HG03135 (cell line): Measurements from ENCODE around the gene AQP6.

ENCODE experiments used
- ATAC-seq: cut with Tn5 transposase; IDR thresholded peaks from one replicate; pipeline ENCODE4 v1.9.1; 2021; ENCODE audit warnings: mild to moderate bottlenecking, moderate library complexity; ENCODE audit not compliant: unreplicated experiment

The AQP6 gene

DNA sequence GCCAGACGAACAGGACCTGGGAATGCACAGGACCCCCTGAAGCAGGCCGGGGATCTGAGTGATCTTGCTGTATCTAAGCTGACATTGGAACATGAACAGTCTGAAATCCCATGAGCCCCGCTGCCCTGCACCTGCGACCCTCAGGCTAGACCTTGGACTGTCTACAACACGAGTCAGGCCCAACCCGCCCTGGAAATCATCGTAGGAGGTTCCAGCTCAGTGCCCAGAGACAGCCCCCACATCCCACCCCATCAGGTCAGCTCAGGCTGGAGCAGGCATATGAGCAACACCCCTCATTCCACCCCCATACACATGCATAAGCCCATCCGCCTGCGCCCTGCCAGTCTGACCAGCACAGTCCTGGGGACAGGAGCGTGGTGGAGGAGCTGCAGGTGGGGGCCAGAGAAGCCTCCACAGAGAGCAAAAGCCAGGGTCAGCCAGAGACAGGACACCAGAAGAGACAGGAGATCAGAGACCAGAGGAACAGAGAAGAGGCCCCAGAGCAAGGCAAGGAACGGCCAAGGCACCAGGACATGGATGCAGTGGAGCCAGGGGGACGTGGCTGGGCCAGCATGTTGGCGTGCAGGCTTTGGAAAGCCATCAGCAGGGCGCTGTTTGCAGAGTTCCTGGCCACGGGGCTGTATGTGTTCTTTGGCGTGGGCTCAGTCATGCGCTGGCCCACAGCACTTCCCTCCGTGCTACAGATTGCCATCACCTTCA lies at the start of gene AQP6:
AQP6 (plus strand) TSS at position 307 of the 720 bp plus-strand sequence; CDS start at position 534, 227 bp downstream.
- no peak for ATAC-seq

DNA sequence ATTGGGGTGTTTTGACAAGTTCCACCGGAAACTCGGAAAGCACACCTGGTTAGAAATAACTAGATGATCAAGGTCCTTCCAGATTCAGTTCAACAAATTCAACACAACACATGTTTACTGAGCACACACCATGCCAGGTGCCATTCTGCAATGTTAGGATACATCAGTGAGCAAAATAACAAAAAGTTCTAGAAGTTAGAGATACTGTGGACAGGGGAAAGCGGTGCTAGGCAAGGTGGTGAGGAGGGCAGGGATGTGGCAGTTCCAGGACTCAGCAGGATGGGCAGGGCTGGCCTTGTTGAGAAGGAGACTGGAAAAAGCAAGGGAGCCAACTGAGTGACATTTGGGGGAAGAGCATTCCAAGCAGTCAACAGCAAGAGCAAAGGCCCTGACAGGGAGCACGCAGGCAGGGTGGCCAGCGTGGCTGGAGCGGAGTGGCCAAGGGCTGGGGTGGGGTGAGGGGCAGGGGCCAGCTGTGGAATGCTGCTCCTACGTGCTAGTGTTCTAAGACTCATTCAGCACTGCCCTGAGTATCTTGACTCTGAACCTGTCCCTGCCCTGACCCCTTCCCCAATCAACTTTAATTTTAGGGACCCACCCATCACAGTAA lies 49.6 kb upstream of the AQP6 start:
- no peak for ATAC-seq

GRCh38 chr12:49923880-49924556 lies 48.7 kb upstream of the AQP6 start:
- ATAC-seq: no peak

DNA sequence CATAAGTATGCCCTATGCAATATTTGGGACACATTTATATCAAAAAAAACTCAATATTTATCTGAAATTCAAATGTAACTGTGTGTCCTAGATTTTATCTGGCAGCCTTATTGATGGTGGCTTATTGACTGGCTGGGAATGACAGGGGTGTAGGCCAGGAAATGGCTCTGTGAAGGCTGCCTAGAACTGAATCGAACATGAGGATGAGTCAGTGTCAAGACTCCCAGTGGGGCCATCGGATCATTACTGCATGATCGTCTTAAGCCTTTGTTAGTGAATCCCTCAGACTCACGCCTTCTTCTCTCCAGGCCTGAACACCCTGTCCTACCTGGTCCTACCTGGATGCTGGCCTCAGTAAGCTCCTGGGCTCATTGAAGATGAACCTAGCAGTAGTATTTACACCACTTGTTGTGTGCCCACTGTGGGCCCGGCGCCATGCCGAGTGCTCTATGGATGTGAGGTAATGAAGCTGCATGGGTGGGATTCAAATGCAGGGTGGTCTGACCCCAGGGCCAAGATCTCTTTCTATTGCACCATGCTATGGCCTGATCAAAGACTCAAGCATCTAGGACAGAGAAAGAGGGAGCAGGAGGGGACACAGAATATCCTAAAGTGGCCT lies 48.0 kb upstream of the AQP6 start:
- ATAC-seq: no peak

- no peak for ATAC-seq
Observed at GRCh38 chr12:49925433-49926204, 47.1 kb upstream of the AQP6 start.

- no peak for ATAC-seq
Observed at GRCh38 chr12:49928471-49928870, 44.3 kb upstream of the AQP6 start.

DNA sequence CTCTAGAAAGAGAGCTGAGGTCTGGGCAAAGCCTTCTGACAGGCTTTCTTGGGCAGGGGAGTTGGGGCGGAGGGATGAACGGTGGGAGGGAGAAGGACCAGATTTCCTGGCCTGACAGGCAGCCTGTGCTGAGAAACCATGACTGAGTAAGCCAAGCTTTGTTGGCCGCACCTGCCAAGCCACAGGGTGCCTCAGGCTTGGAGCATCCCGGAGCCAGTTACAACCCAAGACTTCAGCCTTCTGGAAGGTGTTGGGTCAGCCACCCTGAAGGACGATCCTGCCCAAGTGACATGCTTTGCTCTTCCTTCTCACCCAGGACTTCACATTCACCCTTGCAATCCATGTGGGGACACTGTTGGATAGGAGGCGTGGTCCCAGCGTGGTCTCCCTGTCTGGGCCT lies 43.2 kb upstream of the AQP6 start:
- no peak for ATAC-seq

DNA sequence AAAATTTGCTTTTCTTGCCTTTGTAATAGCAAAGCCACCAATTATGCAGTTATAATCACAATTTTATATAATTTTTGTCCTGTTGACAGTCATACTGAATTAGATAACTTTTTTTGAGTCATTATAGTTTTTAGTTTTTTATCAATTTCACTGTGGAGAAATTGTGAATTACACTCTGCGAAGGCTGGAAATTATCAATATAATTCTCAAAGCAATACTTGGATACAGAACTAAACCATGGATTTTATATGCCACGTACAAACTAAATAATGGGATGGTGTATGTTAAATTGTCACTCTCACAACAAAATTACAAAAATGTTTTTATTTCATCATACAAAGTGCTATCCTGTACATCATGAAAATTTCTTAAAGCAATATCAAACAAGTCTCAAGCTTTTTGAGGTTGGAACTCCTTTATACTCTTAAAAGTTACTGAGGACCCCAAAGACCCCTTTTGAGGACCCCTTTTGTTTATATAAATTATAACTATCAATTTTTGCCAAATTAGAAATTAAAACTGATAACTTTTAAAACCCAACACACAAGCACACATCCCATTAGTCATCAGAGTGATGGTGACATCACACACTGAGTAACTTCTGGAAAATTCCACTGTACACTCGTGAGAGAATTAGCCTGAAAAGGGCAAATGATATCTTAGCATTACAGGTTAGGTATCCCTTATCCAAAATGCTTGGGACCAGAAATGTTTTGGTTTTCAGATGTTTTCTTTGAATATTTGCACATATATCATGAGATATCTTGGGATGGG lies 42.0 kb upstream of the AQP6 start:
- no peak for ATAC-seq

DNA sequence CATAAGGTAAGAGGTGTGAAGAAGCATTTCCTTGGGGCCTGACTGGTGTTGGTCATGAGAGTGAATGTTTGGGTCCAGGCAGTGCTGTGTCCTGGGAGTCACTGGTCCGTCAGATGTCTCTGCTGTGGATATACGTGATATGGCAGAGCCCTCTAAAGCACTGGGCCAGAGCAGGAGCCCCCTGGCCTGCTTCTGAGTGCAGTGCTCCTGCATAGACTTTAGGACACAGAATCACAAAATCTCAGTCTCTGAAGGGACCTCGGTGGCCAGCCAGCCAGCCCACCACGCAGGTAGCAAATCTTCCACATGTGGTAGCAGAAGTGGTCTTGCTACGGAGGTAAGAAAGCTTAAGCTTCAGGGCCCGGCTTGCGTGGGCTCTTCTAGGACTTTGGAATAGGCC lies 40.7 kb upstream of the AQP6 start:
- no peak for ATAC-seq

DNA sequence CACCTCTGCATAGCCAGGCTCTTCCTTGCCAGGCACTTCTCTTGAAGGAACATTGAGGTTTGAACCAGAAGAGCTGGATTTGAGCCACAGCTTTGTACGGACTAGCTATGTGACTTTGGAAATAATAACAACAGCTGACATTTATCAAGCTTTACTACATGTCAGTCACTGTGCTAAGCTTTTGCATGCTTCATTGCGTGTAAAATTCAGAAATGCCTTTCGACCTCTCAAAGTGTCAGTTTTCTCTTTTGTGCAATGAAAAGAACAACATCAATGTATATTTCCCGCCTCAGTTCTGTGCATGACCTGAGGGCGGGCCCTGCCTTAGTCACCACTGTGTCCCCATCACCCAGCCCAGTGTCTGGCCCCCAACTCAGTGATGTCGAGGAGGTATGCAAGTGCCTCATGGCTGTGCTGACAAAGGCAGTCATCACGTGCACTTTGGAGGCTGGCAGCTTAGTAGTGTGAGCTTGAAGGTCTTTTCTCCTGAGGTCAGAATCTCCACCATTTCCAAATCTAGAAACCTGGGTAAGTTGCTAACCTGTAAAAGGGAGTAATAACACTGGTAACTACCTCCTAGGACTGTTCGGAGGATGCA lies 40.1 kb upstream of the AQP6 start:
- no peak for ATAC-seq

DNA sequence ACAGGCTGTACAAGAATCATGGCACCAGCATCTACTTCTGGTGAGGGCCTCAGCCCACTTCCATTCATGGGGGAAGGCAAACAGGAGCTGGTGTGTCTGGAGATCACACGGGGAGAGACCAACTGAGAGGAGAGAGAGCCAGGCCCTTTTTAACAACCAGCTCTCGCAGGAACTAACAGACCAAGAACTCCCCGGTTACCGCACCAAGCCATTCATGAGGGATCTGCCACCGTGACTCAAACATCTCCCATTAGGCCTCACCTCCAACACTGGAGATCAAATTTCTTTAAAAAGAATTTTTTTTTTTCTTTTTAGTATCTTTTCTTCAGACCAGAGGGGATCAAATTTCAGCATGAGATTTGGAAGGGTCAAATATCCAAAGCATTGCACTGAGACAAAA lies 39.0 kb upstream of the AQP6 start:
- ATAC-seq: no peak

DNA sequence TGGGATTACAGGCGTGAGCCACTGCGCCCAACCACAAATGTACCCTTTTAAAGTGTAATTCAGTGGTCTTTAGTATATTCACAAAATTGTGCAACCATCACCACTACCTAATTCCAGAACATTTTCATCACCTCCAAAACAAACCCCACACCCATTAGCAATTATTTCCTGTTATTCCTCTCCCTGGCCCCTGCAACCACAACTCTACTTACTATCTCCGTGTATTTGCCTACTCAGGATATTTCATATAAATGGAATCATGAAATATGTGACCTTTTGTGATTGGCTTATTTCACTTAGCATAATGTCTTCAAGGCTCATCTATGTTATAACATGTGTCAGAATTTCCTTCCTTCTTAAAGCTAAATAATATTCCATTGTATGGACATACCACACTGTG lies 38.2 kb upstream of the AQP6 start:
- ATAC-seq: no peak

- no peak for ATAC-seq
Observed at GRCh38 chr12:49936925-49937324, 35.8 kb upstream of the AQP6 start.

- ATAC-seq: no peak
Observed at GRCh38 chr12:49937639-49938300, 35.0 kb upstream of the AQP6 start.

DNA sequence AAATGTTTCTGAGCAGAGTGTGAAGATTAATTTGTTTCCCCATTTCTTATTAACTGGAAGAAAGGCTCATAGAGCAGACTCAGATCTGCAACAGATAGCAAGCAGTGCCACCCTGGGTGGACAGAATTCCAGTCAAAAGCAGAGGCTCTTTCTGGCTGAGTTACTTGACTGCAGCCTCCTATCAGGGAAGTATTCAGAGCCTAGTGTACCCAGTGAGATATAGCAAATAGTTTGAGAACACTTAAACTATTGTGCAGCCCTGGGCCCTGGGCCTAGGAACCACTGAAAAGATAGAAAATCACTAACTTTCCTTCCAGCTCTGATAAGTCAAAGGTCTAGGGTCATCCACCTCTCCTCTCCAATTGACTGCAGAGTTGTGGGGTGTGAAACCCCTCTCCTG lies 33.4 kb upstream of the AQP6 start:
- ATAC-seq: no peak

GRCh38 chr12:49939707-49940106 lies 33.0 kb upstream of the AQP6 start:
- no peak for ATAC-seq

DNA sequence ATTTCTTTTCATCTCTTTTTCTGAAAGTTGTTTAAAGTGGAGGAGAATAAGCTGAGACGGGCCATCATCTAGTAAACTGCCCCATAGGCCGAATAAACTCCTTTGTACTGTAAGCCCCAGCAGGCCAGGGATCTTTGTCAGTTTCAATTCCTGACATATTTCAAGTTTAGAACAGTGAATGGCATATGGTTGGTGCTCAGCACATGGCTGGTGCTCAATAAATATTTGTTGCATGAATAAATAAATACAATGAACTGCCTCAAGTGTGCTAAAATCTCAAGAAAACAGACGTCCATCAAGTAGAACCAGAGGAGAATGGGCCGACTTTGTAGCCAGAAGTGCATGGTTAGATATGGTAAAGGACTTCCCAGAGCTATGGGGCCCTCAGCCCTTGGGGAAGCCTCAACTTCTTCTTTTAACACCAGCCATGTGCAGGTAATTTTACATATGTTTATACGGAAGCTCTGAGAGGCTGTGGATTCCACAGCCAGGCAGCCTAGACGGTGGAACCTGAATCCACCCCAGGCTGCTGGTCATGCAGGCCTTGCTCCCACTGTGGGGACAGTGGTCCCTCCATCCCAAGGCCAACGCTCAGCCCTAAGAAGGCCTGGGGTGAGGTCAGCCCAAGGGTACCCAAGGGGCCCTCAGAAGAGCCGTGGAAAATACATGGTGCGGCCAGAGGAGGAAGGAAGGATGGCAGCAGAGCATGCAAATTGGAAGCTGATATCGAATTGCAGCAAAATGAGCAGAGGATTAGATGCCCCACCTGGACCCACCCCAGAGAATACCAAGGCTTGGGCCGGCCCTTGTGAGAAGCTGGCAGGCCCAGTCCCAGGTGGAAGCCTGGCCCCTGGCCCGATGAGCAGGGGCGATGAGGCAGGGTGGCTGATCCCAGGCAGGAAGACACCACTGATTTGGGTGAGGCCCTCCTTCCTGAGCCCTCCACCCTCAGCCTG lies 30.9 kb upstream of the AQP6 start:
- ATAC-seq: no peak

GRCh38 chr12:49942512-49942893 lies 30.2 kb upstream of the AQP6 start:
- ATAC-seq: no peak
